GM21825 (cell line): ENCODE data around the gene SEPTIN6.
"Not testable (repeated sequence)": the region's sequence is repeated elsewhere in the genome, so short reads cannot be mapped to it uniquely, and the experiment has no call there.

Experiments
- ATAC-seq: cut with Tn5 transposase; IDR thresholded peaks from one replicate; pipeline ENCODE4 v1.9.1; 2021; ENCODE audit warnings: mild to moderate bottlenecking, moderate library complexity; ENCODE audit not compliant: unreplicated experiment

Gene SEPTIN6

DNA sequence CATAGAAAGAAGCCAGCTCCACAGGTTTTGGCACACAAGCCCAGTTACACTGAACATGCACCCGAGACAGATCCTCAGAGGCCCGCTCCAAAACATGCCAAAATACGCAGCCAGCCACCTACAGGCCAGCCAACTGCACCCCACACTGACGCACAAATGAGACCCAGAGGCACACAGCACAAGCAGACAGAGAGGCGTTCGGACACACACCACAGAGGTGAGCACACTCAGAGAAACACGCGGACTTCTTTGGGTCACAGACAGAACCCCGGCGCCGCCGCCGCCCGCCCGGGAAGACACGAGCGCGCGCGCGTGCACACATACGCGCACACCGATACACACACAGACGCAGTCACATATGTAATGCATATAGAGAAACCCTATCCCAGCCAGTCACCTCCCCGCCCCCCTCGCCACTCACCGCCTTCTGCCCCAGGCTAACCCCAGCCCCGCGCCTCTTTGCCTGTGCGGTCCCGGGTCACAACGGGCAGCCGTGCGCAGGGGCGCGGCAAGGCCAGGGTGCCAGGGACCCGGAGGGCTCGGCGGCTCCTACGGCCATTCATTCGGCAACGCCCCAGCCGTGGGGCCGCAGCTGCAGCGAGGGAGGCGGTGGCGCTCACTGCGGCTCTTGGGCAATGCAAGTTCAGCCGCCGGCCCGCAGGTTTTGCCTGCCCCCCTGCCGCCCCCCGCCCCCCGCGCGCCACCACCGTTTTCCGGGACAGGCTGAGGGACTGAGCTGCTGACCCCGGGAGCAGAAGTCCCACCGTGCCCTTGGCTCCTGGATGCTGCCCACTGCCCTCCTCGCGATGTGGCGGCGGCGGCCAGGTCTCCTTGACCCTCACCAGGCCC, 553 bp downstream of the SEPTIN6 start:
- no peak for ATAC-seq

DNA sequence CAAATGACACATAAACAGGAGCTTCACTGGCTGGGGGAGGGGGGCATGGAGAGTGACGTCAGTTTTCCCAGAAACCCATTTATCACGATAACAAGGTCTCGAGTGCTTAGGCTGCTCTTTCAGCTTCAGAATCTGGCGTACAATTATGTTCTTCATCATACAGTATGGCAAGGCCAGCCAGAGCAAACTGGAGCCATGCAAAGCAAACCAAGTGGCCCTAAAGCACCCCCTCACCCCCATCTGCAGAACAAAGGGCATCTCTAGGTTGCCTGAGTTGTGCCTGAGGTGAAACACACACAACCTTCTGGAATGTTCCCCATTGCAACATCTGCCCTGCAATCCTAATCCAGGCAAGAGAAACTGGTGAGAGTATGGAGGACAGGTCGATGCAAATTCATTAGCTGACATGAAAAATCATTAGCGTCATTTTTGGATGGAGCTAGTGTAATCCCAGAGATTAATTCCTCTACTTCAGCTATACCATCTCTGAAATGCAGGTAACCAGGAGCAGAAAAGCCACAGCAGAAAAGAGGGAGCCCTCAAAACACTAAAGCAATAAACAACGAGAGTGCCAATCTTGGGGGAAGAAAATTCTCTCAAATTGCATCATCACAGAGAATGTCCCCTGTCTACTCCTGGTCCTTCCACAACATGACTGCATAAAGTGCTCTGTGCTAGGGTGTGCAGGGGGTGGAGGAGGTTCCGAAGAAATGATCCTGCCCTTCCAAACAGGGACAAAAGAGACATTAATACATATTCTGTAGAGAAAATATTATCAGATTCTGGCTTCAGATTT, 1.8 kb downstream of the SEPTIN6 start:
- no peak for ATAC-seq

DNA sequence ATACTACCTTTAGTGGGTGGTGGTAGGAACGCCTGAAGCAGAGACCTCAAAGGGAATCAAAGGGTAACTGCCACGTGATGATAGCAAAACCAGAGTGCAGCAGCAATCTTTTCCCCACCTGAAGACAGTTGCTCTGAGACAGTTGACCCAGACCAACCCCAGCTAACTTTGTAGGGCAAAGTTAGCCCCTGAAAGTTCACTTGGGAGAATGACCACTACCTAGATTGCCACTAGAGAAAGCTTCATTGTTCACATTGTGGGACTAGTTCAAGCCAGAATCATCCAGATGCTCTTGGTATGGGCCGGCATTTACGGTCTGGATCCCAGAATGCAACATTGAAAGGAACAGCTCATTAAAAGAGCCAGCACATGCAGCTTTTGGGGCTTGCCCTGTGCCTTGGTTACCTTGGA, 4.1 kb downstream of the SEPTIN6 start:
- ATAC-seq: no peak

DNA sequence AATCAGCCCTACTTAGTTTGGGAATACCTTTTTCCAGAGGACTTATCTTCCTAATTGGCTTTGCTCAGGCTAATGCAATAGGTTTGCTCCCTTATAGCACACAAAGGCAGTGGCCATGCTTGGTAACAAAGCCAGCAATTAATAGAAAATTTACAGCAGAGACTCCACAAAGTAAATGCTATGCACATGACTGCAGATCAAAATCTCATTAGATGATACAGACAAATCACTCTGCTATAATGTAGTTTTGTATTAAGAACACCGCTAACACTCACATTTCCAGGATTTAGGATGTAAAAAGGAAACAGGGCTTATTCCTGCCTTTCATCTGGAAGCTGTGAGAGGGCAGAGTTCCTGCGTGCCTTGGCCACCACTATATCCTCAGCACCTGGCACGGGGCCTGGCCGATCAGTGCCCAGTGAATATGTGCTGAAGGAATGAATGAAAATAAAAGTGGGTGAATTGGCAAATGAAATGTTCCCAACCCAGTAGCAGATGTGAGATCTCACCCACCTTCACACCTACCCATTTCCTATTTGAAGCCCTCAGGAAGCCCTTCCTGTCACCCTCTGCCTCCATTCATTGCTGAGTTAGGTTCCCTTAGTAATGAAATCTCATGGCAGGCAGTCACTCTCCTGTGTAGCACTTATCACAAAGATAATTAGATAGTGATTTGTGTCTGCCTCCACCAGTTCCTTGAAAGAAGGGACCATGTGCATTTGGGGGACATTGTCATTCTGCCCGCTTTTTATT, 5.1 kb downstream of the SEPTIN6 start:
- no peak for ATAC-seq

DNA sequence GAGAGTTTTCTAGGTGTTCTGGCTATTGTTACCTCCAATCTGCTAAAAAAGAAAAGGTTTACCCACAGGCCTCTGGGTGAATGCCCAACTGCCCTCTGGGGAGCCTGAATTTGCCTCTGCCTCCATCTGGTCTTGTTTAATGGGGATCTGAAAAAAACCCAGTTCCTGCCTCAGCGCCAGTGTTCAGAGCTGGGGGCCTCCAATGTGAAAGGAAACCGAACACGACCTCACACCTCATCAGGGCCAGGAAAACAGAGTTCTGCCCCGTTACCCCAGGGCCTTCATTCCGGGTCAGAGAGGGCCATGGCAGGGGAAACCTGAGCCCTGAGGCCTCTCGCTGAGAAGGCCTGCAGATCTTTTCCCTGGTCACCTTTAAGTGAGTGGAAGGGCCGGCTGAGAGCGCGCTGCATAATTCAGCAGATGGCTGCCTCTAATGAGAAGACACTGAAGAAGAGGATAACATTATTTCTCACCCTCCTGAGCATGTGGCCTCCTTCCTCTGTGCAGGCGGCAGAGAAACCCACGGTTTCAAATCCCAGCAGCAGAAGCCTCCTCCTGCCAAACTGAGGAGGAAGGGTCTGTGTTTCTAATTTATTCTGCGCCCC, 6.8 kb downstream of the SEPTIN6 start:
- peak; percentile 40 for ATAC-seq

DNA sequence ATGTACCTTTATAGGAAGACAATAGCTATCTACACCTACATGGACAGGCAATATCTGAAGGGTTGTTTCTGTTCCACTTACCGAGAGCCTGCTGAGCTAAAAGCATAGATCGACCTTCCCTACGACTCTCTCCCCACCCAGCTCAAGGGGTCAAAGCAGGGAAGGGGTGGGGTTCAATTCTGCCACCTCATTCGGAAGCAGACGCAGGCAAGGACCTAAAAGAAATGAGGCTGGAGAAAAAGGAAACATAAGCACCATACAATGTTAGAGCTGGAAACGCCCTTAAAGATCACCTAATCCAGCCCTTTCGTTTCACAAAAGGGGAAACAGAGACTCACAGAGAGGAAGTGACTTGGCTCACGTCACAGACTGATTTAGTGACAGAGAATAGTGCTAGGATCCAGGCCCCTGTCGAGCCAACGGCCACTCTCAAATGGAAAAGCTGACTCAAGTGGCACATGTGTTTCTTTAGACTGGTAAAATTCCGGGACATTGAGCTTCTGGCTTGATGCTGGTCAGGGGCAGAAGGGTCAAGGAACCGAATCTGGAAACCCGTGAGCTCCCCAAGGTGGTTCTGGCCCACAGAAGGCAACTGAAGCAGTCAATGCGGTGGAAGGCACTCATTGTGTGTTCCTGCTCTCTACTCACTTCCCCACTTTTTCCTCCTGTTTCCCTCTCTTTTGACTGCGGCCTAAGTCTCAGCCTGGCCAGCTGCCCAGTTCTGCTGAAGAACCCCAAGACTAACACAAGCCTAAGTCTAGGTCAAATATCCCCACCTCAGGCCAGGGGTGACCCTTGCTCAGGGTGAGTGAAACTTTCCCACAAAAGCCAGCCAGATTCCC, 7.5 kb downstream of the SEPTIN6 start:
- peak; percentile 44 for ATAC-seq

DNA sequence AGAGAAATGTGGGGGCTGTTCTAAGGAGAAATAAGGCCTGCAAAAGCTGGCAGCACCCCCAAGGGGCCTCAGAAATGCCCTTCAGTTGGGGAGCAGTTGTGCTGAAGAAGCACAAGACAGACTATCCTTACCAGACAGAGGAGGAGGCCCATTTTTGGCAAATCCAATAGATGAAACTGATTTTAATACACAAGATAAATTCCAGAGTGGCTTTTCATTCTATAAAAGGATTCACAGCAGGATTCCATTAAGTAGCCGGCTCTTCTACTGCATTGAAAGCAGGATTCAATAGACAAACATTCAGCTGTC, 8.1 kb downstream of the SEPTIN6 start:
- ATAC-seq: no peak

DNA sequence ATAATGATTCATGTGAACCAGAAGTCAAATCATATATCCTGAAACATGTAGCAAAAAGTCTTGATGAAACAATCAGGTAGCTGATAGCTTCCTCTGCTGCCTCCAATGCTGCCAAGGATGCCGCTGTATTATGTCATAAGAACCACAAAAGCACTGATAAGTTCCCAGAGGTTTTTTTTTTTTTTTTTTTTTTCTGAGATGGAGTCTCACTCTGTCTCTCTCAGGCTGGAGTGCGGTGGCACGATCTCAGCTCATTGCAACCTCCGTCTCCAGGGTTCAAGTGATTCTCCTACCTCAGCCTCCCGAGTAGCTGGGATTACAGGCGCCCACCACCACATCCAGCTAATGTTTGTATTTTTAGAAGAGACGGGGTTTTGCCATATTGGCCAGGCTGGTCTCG, 8.7 kb downstream of the SEPTIN6 start:
- ATAC-seq: not testable (repeated sequence)

DNA sequence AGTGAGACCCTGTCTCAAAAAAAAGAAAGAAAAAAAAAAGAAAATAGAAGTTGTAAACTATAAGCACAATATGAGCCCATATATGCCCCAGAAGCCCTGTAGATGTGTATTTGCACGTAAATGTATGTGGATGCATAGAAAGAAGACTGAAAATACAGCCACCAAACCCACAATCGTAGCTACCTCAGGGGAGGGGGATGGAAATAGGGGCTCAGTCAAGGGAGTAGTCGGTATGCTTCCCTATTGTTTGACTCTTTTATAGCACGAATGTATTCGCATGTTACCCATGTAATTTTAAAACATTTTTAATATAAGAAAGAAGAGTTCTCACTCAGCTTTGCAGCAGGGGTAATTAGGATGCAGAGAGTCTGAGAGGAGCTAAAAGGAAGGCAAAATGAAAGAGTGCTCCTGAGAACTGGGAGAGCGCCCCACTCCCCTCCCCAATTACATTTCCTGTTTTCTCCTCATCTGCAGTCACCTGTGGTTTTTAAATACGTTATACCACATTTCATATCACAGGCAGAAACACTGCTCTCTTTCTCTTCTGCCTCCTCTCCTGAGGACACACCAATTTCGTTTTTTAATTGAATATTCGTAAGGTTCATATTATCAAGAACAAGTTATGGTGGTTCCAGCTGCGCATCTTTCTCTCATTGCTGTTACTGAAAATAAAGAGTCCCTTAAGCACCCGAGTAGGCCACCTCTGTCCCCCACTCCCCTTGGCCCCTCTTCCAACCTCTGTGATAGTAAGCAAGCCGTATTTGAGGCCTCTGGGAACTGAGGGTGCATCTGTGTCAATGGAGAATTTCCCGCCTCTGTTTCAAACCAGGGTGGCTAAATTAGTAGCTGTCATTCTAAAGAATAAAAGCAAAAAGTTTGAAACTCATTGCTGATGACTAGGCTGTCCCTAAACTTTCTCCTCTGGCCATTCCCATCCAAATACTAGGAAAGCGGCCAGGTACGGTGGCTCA, 10.7 kb downstream of the SEPTIN6 start:
- peak; percentile 33 for ATAC-seq

DNA sequence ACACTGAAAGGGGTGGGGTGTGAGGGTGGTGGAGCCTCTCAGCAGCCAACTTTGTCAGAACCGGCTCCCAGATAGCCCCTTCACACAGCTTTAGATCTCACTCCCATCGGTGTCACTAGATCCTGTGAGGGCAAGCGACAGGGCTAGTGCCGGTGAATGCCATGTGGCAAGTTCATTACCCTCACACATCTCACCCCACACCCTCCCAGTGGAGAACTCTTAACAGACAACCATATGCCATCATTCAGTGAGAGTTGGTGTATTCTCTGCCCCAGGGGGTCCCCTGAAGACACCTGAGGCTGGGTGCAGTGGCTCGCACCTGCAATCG, 15.3 kb downstream of the SEPTIN6 start:
- ATAC-seq: no peak

DNA sequence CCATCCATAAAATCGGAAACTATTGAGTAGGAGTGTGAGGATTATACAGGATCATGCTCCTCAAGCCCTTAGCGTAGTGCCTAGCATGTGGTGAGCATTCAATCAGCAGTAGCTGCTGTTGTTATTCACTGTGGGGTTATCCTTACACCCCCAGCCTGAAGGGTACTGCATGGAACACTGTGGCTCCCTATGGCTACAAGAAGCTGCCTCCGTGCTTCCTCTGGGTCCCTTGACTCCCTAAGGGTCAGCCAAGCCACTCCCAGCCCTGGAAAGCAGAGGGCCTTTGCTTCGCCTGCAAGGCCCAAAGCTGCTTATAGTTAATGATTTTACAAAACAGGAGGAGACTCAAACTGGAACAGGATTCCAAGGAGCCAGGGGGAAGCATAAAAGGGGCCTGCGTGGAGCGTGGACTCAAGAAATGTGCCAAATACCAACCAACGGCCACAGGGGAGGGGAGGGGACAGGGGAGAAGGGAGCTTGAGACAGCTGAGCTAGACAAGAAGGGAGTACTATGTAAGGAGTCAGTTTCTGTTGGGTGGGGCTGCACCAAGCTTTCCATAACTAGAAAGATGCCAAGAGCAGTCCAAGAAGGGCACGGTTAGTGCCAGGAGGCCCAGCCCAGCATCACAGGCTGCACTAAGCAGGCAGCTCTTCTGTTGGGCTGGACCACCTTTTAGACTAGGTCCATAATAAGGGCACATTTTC, 15.9 kb downstream of the SEPTIN6 start:
- no peak for ATAC-seq

DNA sequence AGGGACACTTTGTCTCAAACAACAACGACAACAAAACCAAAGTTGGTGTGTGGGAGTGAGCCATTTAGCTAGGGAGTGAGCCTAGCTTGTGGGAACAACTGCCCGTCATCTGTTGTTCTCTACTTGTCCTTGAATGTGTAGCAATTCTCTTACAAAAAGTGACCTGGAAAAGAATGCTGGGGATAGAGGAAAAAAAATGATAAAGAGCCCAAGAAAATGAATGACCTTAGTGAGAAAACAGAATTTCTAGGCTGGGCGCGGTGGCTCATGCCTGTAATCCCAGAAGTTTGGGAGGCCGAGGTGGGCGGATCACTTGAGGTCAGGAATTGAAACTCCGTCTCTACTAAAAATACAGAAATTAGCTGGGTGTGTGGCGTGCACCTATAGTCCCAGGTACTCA, 19.6 kb downstream of the SEPTIN6 start:
- ATAC-seq: no peak

DNA sequence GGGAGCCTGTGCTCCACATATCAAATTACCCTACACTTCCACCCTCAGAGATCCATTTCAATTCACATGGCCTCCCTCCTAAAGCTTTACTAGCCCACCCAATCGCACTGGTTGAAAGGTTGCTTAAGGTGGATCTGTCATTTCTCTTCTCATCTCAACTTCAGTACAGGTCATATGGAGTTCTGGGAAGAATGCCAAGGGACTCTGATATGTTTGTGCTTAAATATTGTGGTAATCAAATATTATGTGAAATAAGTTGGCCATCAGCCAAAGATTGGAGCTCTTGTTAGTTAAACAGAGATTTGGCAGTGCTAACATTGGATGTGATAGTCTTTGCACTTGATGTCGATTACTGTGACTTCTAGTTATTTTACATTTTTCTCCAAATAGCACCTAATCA, 20.5 kb downstream of the SEPTIN6 start:
- no peak for ATAC-seq

DNA sequence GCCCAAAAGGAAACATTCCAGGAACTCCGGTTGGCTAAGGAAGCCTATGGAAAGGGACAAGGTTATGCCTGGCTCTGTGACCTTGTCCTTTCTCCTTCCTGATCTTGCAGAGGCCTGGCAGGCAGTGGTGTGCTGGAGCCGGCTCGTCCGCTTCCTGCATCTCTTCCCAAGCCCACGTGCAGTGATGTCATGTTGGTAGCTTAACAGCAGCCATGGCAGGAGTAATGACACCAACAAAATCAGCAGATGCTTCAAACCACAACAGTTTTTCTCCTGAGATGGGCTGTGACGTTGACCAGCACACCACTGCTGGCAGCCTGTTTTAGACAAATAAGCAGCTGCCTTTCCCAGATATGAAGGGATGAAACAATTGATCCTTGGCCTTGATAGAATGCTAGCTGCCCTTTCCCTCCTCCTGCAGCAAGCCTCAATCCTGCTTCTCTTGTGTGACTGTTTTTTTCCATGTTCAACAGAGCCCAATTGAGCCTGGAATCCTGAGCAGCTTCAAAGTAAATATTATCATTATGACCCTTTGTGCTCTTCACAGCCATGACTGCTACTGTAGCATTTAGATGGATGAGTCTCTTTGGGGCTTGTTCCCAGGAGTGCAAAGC, 23.4 kb downstream of the SEPTIN6 start:
- no peak for ATAC-seq

DNA sequence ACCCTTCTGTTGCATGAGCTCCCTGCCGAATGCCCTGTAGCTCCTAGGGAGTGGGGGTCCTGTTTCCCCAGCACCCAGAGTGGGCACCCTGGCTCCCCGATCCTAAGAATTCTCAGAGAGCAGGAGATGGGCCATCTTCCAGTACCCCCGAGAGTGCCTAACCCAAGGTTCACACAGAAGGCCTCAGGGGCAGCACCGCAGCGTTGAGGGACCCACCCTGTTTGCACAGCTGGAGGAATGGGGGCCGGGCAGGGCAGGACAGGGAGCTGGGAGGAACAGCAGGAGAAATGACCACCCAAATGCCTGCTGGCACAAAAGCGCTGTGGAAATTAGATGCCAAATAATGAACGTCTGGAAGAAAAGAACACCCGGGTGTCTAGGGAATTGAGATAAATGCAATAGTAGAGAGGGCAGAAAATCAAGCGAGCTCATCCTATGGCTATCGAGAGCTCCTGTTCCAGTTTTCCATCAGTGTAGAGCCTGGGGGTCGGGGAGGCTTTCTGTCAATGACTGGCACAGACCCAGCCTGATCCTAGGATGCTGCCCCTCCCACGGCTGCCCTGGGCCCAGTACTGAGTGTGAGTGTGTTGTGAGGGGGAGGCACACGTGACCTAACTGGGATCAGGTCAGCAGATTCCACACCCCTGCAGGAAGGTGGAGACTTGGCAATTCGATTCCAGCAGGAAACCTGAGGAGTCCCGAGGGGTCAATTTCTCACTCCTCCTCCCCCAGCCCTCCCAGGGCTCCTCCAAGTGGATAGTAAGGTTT, 25.7 kb downstream of the SEPTIN6 start:
- ATAC-seq: no peak

DNA sequence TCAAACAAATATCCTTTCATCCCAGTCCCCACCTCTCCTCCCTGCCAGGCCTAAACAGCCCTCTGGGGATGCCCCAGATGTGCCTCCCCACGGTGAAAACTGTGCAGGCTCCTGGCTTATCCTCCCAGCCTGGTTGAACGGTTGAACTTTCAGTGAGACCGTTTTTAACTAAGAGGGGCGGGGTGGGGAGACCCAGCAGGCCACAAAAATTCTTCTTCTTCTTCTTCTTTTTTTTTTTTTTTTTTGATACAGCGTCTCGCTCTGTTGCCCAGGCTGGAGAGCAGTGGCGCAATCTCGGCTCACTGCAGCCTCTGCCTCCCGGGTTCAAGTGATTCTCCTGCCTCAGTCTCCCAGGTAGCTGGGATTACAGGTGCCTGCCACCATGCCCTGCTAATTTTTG, 28.1 kb downstream of the SEPTIN6 start:
- ATAC-seq: not testable (repeated sequence)

DNA sequence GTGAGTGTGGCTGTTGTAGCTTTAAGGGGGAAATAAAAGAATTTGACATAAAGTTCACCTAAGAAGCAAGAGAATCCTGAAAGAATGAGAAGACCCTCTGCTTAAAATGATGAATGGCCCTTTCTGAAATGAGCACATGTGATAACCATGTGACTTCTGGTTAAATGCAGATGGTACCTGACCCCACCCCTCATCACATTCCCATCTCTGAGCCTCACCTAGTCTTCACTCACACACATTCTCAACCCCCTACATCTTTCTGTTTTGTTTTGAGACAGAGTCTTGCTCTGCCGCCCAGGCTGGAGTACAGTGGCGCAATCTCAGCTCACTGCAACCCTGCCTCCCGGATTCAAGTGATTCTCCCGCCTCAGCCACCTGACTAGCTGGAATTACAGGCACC, 31.5 kb downstream of the SEPTIN6 start:
- ATAC-seq: no peak

DNA sequence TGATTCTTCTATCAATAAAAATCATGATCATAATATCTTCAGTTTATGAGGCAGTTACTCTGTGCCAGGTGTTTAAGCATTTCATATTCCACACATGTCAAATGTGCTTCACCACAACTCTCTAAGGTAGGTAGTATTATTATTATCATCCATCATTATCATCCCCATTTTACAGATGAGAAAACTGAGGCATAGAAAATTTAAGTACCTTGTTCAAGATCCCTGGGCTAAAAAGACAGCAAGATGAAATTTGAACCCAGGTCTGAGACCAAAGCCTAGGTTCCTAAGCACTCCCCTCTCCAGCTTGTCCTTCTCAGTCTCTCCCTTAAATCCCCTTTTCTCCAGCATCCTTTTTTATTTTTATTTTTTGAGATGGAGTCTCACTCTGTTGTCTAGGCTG, 33.4 kb downstream of the SEPTIN6 start:
- ATAC-seq: no peak
